ENCODE data around the gene DYNLL2. TPM values are rescaled to one million over a fixed set of nuclear protein-coding genes. Genes with fewer than 3 reads are reported as not detected.
"Not testable (repeated sequence)": the region's sequence is repeated elsewhere in the genome, so short reads cannot be mapped to it uniquely, and the experiment has no call there.

DYNLL2 gene
- total RNA-seq, 1 donor from 2014 or later, result 34.9 TPM

DNA sequence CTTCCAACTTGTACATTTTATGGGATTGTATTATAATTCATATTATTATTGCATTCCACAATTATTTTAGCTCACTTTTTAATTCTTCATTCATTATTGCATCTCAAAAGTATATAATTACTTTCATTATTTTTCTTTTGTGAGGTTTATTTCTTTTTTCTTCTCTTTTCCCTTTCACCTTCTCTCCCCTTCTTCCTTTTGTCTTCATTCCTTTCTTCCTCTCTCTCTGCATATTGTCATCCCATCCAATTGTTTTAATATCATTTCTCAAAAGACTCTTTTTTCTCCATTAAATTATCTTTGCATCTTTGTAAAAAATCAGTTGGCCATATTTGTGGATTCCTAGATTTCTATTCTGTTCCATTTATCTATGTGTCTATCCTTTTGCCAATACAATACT is 17.3 kb downstream of the DYNLL2 start:
- intact Hi-C loops (cut with micrococcal nuclease), result no loop called here

DNA sequence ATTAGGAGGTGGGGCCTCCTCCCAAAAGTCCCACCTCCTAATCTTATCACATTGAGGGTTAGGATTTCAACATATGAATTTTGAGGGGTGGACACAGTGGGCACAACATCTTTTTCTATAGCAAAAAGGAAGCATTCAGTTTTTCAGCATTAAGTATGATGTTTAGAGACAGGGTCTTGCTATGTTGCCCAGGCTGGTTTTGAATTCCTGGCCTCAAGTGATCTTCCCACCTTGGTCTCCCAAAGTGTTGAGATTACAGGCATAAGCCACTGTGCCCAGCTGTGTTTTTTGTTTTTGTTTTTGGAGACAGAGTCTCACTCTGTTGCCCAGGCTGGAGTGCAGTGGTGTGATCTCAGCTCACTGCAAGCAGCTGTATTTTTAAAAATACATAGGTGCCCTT is 18.7 kb downstream of the DYNLL2 start:
- intact Hi-C loops (cut with micrococcal nuclease), result not testable (repeated sequence)

DNA sequence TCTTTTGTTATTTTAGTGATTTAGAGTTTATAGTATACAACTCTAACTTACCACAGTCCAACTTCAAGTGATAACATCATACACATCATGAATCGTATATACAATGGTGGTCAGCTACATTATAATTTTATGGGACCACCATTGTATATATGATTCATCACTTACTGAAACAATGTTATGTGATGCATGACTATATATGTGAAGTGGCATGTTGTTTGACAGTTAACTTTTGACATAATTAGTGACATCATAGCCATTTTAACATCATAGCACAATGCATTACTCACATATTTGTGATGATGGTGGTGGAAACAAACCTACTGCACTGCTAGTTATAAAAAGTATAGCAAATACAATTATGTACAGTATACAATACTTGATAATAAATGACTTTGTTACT is 21.9 kb downstream of the DYNLL2 start:
- intact Hi-C loops (cut with micrococcal nuclease), result no loop called here

DNA sequence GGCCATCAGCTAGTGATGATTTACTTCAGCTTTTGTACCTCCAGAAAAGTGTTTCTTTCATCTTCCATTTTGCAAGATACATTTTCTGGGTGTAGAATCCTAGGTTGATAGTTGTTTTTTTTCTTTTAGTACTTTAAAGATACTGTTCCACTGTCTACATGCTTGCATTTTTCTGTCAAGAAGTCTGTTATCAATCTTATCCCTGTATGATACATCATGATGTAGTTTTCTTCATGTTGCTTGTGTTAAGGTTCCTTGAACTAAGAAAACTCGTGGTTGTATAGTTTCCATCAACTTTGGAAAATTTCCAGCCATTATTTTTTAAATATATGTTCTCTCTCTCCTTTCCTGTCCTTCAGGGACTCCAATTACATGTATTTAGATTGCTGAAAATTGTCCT is 24.1 kb downstream of the DYNLL2 start:
- intact Hi-C loops (cut with micrococcal nuclease), result no loop called here

DNA sequence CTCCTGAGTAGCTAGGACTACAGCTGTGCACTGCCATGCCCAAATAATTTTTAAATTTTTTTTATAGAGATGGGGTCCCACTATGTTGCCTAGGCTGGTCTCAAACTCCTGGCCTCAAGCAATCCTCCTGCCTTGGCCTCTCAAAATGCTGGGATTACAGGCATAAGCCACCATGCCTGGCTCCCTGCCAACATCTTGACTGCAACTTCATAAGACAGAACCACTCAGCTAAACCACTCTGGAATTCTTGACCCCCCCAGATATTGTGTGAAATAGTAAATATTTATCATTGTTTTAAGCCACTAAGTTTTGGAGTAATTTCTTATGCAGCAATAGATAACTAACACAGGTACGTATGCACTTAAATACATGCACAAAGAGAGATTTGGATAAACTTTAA is 26.0 kb downstream of the DYNLL2 start:
- intact Hi-C loops (cut with micrococcal nuclease), result no loop called here

DNA sequence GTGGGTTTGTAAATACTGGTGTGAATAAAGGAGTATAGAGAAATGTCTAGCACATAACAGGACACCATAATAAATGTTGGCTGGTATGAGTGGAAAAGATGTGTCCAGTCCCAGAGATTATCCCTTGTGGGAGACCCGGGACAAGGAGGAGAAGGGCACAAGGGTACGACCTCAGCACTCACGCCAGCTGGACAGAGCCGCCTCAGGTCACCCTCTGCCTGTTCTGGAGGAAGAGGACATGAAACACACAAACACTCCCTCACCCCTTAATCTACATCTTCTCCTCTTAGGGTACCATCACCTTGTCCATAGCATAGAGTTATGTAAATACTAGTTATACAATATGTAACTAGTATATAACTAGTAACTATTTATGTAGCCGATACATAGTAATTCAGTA is 26.8 kb downstream of the DYNLL2 start:
- intact Hi-C loops (cut with micrococcal nuclease), result no loop called here

DNA sequence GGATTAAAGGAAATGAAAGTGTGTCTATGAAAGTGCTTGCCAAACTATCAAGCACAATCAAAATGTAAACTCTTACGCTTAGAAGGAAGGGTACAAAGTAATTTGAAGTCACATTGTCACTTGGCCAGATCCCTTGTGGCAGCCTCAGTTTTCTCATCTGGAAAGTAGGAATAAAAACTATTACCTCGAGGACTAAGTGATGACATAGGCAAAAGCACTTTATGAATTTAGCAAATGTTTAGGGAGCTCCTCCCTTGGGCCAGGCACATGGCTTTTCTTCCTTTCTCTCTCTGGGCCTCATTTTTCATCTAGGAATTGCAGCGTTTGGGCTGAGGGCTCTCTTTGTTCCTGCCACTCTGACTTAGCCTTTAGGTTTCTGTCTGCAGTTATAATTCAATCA is 28.5 kb downstream of the DYNLL2 start:
- intact Hi-C loops (cut with micrococcal nuclease), result loop anchor here (2.0 kb wide), 2 partner anchors 219 to 261 kb away; partner anchors contain the start of gene MRPS23

DNA sequence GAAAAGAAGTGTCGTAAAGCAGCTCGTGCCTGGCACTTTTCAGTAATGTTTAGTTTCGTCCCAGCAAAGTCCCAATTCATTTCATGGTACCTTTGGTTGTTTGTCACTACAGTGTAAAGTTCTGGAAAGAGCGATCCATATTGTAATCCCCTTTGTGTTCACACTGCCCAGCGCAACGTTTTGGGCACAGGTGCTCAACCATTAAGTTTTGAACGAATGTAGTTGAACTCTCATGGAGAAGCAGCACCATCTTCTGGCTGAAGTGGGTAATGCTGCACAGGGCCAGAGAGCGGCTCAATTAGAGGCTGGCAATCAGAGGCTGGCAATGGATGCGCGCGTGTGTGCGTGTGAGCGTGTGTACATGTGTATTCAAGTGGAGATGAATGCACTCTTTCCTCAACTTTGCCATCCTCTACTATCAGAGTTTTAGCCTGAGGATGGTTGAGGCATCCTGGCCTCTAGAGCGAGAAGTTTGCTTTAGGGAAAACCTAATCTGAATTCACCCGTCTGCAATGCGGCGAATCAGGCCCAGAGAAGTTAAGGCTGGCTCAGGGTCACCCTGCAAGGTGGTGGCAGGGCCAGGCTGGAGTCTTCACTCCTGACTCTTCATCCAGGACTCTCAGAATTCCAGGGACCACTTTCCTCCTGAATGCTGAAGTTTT is 29.9 kb downstream of the DYNLL2 start:
- intact Hi-C loops (cut with micrococcal nuclease), result loop anchor here (1.0 to 2.0 kb wide), 5 partner anchors 29 to 262 kb away; partner anchors contain the start of gene MRPS23

DNA sequence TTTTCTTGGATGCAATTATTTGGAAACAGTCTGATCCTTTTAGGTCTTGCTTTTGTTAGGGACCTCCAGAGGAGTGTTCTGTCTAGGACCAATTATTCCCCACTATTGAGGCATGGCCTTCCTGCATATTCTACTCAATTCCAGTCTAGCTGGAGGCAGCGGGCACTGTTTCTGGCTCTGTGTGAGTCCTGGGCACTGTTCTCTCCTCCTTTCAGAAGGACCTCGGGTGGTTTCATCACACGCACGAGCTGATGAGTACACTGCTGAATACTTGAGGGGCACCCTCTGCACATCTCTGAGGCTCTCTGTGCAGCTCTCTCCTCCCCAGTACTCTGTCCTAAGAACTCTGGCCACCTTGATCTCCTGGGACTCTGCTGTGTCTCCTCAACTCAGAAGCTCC is 30.7 kb downstream of the DYNLL2 start:
- intact Hi-C loops (cut with micrococcal nuclease), result loop anchor here (1.0 to 2.0 kb wide), 5 partner anchors 30 to 263 kb away; partner anchors contain the start of gene MRPS23

DNA sequence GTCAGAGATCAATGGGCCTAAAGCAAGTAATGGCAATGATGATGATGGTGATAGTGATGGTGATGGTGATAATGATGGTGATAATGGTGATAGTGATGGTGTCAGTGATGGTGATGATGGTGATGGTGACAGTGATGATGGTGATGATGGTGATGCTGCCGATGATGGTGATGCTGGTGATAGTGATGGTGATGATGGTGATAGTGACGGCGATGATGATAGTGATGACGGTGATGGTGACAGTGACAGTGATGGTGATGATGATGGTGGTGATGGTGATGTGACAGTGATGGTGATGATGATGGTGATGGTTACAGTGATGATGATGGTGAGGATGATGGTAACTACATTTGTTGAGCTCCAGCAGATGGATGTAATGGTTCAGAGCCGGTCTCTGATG is 34.2 kb downstream of the DYNLL2 start:
- intact Hi-C loops (cut with micrococcal nuclease), result no loop called here

DNA sequence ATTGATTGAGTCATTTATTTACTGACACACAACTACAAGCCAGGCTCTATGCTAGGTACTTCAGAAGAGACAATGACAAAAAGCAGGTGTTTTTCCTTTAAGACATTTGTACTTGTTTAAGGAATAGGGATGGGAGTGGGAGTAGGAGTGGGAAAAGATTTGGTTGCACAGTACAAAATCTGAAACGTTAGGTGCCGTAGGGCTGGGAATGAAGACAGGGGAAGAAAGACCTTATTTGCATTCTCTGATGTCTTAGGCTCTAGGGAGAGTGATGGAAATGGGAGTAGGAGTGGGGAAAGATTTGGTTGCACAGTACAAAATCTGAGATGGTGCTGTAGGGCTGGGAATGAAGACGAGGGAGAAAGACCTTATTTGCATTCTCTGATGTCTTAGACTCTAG is 36.3 kb downstream of the DYNLL2 start:
- intact Hi-C loops (cut with micrococcal nuclease), result no loop called here

DNA sequence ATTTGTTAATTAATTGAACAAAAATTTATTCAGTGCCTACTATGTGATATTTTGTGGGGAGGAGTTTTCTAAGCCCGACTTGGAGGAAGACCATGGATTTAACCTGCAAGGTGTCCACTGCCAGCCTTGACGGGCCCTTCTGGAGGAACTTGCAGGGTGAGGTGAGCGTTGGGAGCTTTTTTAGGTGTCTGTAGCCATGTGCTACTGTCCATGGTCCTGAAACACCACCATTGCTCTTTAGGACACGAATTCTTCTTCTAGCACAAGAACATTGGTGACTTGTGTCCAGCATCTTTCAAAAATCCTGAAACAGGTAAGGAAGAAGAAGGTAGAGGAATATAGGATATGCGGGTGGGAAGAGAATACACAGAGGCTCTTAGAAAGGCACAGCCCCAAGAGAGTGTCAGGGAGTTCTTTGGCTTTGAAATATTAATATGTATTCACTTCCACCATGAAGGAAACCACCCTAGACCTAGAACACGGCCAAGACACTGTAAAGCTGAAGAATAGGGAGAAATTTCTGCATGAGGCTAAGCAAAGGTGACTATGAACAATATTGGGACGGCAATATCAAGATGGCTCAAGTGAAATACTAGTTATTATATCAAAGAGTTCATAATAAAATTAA is 37.1 kb downstream of the DYNLL2 start:
- intact Hi-C loops (cut with micrococcal nuclease), result loop anchor here (1.0 kb wide), 1 partner anchor 56 kb away; no protein-coding TSS in a partner anchor

DNA sequence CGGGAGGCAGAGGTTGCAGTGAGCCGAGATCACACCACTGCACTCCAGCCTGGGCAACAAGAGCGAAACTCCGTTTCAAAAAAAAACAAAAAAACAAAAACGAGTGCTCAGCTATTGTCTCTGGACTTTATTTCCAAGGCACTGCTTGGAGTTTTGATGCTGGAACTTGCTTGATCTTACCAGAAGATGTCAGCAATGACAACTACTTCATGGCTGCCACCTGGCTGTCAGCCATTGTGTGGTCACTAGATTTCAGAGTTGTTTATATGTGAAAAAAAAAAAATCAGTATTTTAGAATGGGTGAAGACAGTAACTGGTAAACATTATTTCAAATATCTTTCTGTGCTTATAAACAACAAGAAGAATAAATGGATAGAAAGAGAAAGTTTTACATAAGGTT is 38.7 kb downstream of the DYNLL2 start:
- intact Hi-C loops (cut with micrococcal nuclease), result loop anchor here (1.0 kb wide), 1 partner anchor 50 kb away; no protein-coding TSS in a partner anchor

DNA sequence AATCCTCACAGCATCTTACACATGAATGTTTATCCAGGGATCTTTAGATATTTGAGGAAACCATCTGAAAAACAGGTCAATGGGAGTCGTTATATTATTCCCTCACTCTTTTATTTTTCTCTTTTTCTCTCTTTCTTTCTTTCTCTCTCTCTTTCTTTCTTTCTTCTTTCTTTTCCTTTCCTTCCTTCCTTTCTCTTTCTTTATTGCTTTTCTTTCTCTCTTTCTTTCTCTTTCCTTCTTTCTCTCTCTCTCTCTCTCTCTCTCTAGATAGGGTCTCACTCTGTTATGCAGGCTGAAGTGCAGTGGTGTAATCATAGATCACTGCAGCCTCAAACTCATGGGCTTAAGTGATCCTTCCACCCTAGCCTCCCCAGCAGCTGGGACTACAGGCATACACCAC is 44.6 kb downstream of the DYNLL2 start:
- intact Hi-C loops (cut with micrococcal nuclease), result no loop called here

DNA sequence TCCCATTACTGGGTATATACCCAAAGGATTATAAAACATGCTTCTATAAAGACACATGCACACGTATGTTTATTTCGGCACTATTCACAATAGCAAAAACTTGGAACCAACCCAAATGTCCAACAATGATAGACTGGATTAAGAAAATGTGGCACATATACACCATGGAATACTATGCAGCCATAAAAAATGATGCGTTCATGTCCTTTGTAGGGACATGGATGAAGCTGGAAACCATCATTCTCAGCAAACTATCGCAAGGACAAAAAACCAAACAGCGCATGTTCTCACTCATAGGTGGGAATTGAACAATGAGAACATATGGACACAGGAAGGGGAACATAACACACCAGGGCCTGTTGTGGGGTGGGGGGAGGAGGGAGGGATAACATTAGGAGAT is 49.5 kb downstream of the DYNLL2 start:
- intact Hi-C loops (cut with micrococcal nuclease), result not testable (repeated sequence)

DNA sequence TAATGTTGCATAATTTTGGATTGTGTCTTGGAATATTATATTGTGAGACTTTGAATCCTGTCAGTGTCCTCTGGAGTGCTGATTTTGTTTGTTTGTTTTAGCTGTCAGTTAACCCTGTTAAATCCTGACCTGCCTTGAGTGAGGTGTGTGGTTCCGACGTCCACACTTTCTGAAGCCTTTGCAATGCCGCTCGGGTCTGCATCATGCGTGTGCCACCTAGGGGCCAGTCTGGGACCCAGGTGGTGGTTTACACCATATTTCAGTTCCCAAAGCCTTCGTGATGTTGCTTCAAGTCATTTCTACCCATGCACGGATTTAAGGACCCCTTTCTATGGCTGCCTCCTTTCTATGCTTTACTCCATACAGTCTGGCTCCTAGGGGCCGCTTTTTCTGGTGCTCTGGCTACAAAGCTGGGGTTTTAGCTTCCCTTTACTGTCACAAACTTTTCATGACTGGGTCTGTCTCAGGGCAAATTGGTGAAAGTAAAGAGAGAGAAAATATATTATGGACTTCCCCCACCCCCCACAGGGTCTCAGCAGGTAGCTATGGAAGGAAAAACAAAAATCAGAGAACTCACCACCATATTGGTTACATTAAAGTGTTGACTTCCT is 53.6 kb downstream of the DYNLL2 start:
- intact Hi-C loops (cut with micrococcal nuclease), result no loop called here

DNA sequence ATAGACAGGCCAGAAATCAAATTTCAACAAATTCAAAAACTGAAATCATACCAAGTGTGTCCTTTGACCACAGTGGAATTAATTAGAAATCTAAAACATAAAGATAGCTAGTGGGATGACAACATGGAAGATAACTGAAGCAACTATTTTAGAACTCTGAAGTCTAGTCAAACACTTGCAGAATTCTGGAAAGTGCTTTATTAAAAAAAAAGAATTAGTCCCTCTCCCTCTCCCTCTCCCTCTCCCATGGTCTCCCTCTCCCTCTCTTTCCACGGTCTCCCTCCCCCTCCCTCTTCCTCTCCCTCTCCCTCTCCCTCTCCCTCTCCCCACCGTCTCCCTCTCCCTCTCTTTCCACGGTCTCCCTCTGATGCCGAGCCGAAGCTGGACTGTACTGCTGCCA is 58.3 kb downstream of the DYNLL2 start:
- intact Hi-C loops (cut with micrococcal nuclease), result no loop called here

DNA sequence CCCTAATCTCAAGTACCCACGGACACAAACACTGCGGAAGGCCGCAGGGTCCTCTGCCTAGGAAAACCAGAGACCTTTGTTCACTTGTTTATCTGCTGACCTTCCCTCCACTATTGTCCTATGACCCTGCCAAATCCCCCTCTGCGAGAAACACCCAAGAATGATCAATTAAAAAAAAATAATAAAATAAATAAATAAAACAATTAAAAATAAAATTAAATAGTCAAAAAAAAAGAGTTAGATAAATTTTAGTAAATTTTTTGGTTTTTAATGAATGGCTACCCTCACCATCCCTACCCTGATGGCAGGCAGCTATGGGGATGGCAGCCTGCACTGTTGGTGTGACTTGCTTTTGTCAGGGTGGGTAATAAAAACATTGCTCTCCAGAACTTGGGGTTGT is 60.1 kb downstream of the DYNLL2 start:
- intact Hi-C loops (cut with micrococcal nuclease), result not testable (repeated sequence)

DNA sequence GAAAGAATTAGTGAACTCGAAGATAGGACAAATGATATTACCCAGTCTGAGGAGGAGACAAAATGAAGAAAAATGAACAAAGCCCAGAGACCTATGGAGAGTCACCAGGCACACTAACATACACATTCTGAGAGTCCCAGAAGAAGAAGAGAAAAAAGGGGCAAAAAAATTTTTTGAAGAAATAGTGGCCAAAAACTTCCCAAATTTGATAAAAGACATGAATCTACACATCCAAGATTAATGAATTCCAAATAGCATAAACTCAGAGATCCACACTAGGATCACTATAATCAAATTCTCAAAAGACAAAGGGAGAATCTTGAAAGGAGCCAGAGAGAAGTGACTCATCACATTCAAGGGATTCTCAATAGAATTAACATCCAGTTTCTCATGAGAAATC is 61.6 kb downstream of the DYNLL2 start:
- intact Hi-C loops (cut with micrococcal nuclease), result no loop called here

Data from T-helper 2 cell treated with Interferon-gamma antibody and Interleukin-4, amounts not matched to agents 100 ng/mL and 5 ng/mL, for 36 hours (primary cell).